IMR-90 (cell line): ENCODE results near the gene FAM78B. TPM values are rescaled to one million over a fixed set of nuclear protein-coding genes. Genes with fewer than 3 reads are reported as not detected.

ENCODE experiments used
- ATAC-seq: fragments of 200-7000 bp; cut with Tn5 transposase; 2 replicates; pipeline ENCODE4 v1.9.1; 2020; ENCODE audit warnings: low read depth, mild to moderate bottlenecking, moderate library complexity
- BruUV-seq: library from RNA; stranded (reverse); fragments of 400-500 nt; replicated peaks from 2 replicates; lab custom pipeline; 2021; lab: Mats Ljungman, UMichigan
- CTCF ChIA-PET: fragments of 300-600 bp; formaldehyde crosslinking; extraction: SDS; loops from one replicate; lab custom pipeline; 2021; ENCODE audit warnings: antibody characterized with exemption; lab: Yijun Ruan, JAX
- POLR2A ChIA-PET: fragments of 300-600 bp; sonication (Branson Sonifier 250); formaldehyde crosslinking; loops from one replicate; lab custom pipeline; 2022; ENCODE audit warnings: antibody characterized with exemption; ENCODE audit not compliant: unreplicated experiment; lab: Charles Lee
- DNase-seq: peaks from one replicate; pipeline ENCODE4 v3.0.0; 2013
- H2AFZ ChIP-seq: replicated peaks from 2 replicates; pipeline ENCODE3; 2013; ENCODE audit warnings: low read length, mild to moderate bottlenecking; ENCODE audit not compliant: poor library complexity
- H2AK5ac ChIP-seq: 2 replicates; pipeline ENCODE4 v1.6.1; 2013; ENCODE audit warnings: low read depth, low read length, inconsistent platforms
- H2AK9ac ChIP-seq: replicated peaks from 2 replicates; pipeline ENCODE3; 2013; ENCODE audit warnings: mild to moderate bottlenecking, low read depth, low read length, moderate library complexity; ENCODE audit not compliant: poor library complexity
- H2BK120ac ChIP-seq: 2 replicates; pipeline ENCODE4 v1.6.1; 2013; ENCODE audit warnings: low read depth, low read length, inconsistent platforms
- H2BK15ac ChIP-seq: 3 replicates; pipeline ENCODE4 v1.6.1; 2013; ENCODE audit warnings: low read depth, low read length, inconsistent platforms
- H2BK20ac ChIP-seq: 2 replicates; pipeline ENCODE4 v1.6.1; 2013; ENCODE audit warnings: low read depth, mild to moderate bottlenecking, inconsistent platforms, low read length, moderate library complexity
- H2BK5ac ChIP-seq: 2 replicates; pipeline ENCODE4 v1.6.1; 2013; ENCODE audit warnings: mild to moderate bottlenecking, low read depth, low read length, inconsistent platforms; ENCODE audit not compliant: poor library complexity, severe bottlenecking
- H3K14ac ChIP-seq: replicated peaks from 2 replicates; pipeline ENCODE4 v1.6.1; 2013; ENCODE audit warnings: low read depth, low read length, inconsistent platforms
- H3K18ac ChIP-seq: 2 replicates; pipeline ENCODE4 v1.6.1; 2013; ENCODE audit warnings: low read depth, low read length, control low read depth
- H3K23ac ChIP-seq: 2 replicates; pipeline ENCODE4 v1.6.1; 2013; ENCODE audit warnings: low read depth, low read length, inconsistent platforms
- H3K27ac ChIP-seq: 2 replicates; pipeline ENCODE4 v1.5.1; 2013; ENCODE audit warnings: mild to moderate bottlenecking, control low read depth, low read length; ENCODE audit not compliant: insufficient read depth
- H3K27me3 ChIP-seq: 2 replicates; pipeline ENCODE4 v1.6.1; 2013; ENCODE audit warnings: low read length; ENCODE audit not compliant: control insufficient read depth, insufficient read depth
- H3K36me3 ChIP-seq: 2 replicates; pipeline ENCODE4 v1.6.1; 2013; ENCODE audit warnings: low read length, mixed read lengths; ENCODE audit not compliant: control insufficient read depth, insufficient read depth
- H3K4ac ChIP-seq: 2 replicates; pipeline ENCODE4 v1.6.1; 2013; ENCODE audit warnings: low read depth, low read length, inconsistent platforms
- H3K4me1 ChIP-seq: 2 replicates; pipeline ENCODE4 v1.6.1; 2013; ENCODE audit warnings: low read length, mixed read lengths; ENCODE audit not compliant: control insufficient read depth, insufficient read depth
- H3K4me2 ChIP-seq: 2 replicates; pipeline ENCODE4 v1.6.1; 2013; ENCODE audit warnings: low read depth, mild to moderate bottlenecking, control low read depth, low read length, moderate library complexity
- H3K4me3 ChIP-seq: 2 replicates; pipeline ENCODE4 v1.5.1; 2013; ENCODE audit warnings: low read depth, mild to moderate bottlenecking, control low read depth, low read length, moderate library complexity; ENCODE audit not compliant: insufficient read depth
- H3K56ac ChIP-seq: 2 replicates; pipeline ENCODE4 v1.6.1; 2013; ENCODE audit warnings: low read length, inconsistent platforms; ENCODE audit not compliant: insufficient read depth; ENCODE audit errors: extremely low read depth
- H3K79me1 ChIP-seq, 2 experiments: 2 replicates each; pipeline ENCODE4 v1.6.1; 2013; ENCODE audit warnings: low read length in 2 of 2, inconsistent platforms in 1 of 2, low read depth in 1 of 2
- H3K9ac ChIP-seq: 2 replicates; pipeline ENCODE4 v1.6.1; 2013; ENCODE audit warnings: low read depth, low read length, control low read depth
- H3K9me1 ChIP-seq: 2 replicates; pipeline ENCODE4 v1.6.1; 2013; ENCODE audit warnings: low read length, inconsistent platforms; ENCODE audit not compliant: insufficient read depth
- H3K9me3 ChIP-seq: 2 replicates; pipeline ENCODE4 v1.6.1; 2013; ENCODE audit warnings: low read length; ENCODE audit not compliant: control insufficient read depth, insufficient read depth
- H4K20me1 ChIP-seq: 2 replicates; pipeline ENCODE4 v1.6.1; 2013; ENCODE audit warnings: low read length, inconsistent platforms; ENCODE audit not compliant: insufficient read depth
- H4K5ac ChIP-seq: 2 replicates; pipeline ENCODE4 v1.6.1; 2013; ENCODE audit warnings: mild to moderate bottlenecking, low read depth, low read length, control low read depth
- H4K8ac ChIP-seq, 2 experiments: 2 replicates each; pipeline ENCODE4 v1.6.1; 2013; ENCODE audit warnings: low read depth in 2 of 2, low read length in 2 of 2, control low read depth in 1 of 2, inconsistent platforms in 1 of 2
- H4K91ac ChIP-seq: 2 replicates; pipeline ENCODE4 v1.6.1; 2013; ENCODE audit warnings: low read depth, low read length, inconsistent platforms; ENCODE audit not compliant: insufficient read depth
- BHLHE40 ChIP-seq: fragments of 150-350 bp; IDR thresholded peaks from 2 replicates; pipeline ENCODE4 v1.6.1; 2016; ENCODE audit warnings: mild to moderate bottlenecking, low read depth, low read length
- CEBPB ChIP-seq: IDR thresholded peaks from 2 replicates; pipeline ENCODE4 v1.6.1; 2012; ENCODE audit warnings: low read depth, low read length, improper control_type of control experiment
- CHD1 ChIP-seq: IDR thresholded peaks from 2 replicates; pipeline ENCODE4 v1.6.1; 2012; ENCODE audit warnings: low read depth, low read length, improper control_type of control experiment
- CTCF ChIP-seq: conservative IDR thresholded peaks from 2 replicates; pipeline ENCODE4 v1.5.1; 2012; ENCODE audit warnings: mild to moderate bottlenecking, low read depth, low read length, improper control_type of control experiment
- ELK1 ChIP-seq: fragments of 150-350 bp; IDR thresholded peaks from 2 replicates; pipeline ENCODE4 v1.6.1; 2016; ENCODE audit warnings: low read depth, mild to moderate bottlenecking, low read length, moderate library complexity, borderline replicate concordance
- FOS ChIP-seq: fragments of 150-350 bp; IDR thresholded peaks from 2 replicates; pipeline ENCODE4 v1.6.1; 2016; ENCODE audit warnings: low read depth, low read length
- MAFK ChIP-seq: IDR thresholded peaks from 2 replicates; pipeline ENCODE4 v1.6.1; 2012; ENCODE audit warnings: low read depth, low read length, improper control_type of control experiment
- MXI1 ChIP-seq: IDR thresholded peaks from 2 replicates; pipeline ENCODE4 v1.6.1; 2012; ENCODE audit warnings: low read depth, mild to moderate bottlenecking, low read length, moderate library complexity, borderline replicate concordance
- NFE2L2 ChIP-seq: fragments of 150-350 bp; IDR thresholded peaks from 2 replicates; pipeline ENCODE4 v1.6.1; 2016; ENCODE audit warnings: low read depth, mild to moderate bottlenecking, low read length
- POLR2A ChIP-seq: IDR thresholded peaks from 2 replicates; pipeline ENCODE4 v1.6.1; 2012; ENCODE audit warnings: mild to moderate bottlenecking, low read depth, low read length
- RAD21 ChIP-seq: IDR thresholded peaks from 2 replicates; pipeline ENCODE4 v1.6.1; 2012; ENCODE audit warnings: low read length, improper control_type of control experiment
- RCOR1 ChIP-seq: IDR thresholded peaks from 2 replicates; pipeline ENCODE4 v1.6.1; 2012; ENCODE audit warnings: mild to moderate bottlenecking, low read length, improper control_type of control experiment; ENCODE audit not compliant: insufficient replicate concordance
- SMC3 ChIP-seq: fragments of 150-350 bp; IDR thresholded peaks from 2 replicates; pipeline ENCODE4 v1.6.1; 2016; ENCODE audit warnings: low read depth, mild to moderate bottlenecking, antibody characterized with exemption, low read length, moderate library complexity
- WGBS, 2 experiments: methylation state at CpG; one replicate each; pipeline versions ENCODE4 v1.1.5 to v1.1.7; 2013; ENCODE audit warnings: missing lambda C conversion rate in 2 of 2; ENCODE audit not compliant: insufficient read length in 1 of 2; ENCODE audit errors: extremely low coverage in 2 of 2; 5-methylcytosine and 5-hydroxymethylcytosine counted together
- dilution Hi-C: fragments of 300-500 bp; cut with HindIII; formaldehyde crosslinking; loops from one replicate; pipeline ENCODE4 v1.14.3; 2018; ENCODE audit warnings: low sequenced_read_pairs; ENCODE audit not compliant: unreplicated experiment
- in situ Hi-C: fragments of 300-500 bp; cut with MboI; formaldehyde crosslinking; loops from 3 replicates; pipeline ENCODE4 v1.14.3; 2019; ENCODE audit warnings: low sequenced_read_pairs, inconsistent platforms, mixed read lengths
- intact Hi-C: fragments of 100-400 bp; cut with micrococcal nuclease; formaldehyde crosslinking; loops from 2 replicates; pipeline ENCODE4 v1.10.0; 2022
- polyA plus RNA-seq, 3 experiments: library from polyadenylated mRNA; depleted of rRNA; stranded (reverse); fragments of >200 nt; gene quantifications; 2 replicates each; pipeline ENCODE4 v1.2.3, GENCODE V29; 2012; ENCODE audit warnings: low replicate concordance in 1 of 3
- total RNA-seq: library from RNA; depleted of rRNA; stranded (reverse); fragments of >200 nt; gene quantifications from 2 replicates; pipeline ENCODE4 v1.2.3, GENCODE V29; 2012

FAM78B gene
- total and polyA plus RNA-seq, 2 of the 4 experiments (the other 2 are of a cell fraction): under 0.01 to 0.12 TPM

- intact Hi-C loops: no loop called here
- in situ Hi-C loops: no loop called here
- H3K4me3 ChIP-seq: no peak overlapping the region
- no peak overlapping the region for H3K56ac ChIP-seq
- H3K9ac ChIP-seq: no peak overlapping the region
- no peak overlapping the region for H4K91ac ChIP-seq
- ChIA-PET CTCF (no interaction called here), POLR2A (no interaction called here)
- H2BK5ac ChIP-seq: no peak overlapping the region
- TF ChIP-seq BHLHE40 (no peak), NFE2L2 (no peak), MXI1 (no peak), RCOR1 (no peak), RAD21 (no peak), POLR2A (no peak), CEBPB (no peak), CTCF (no peak), CHD1 (no peak), ELK1 (no peak), MAFK (no peak), SMC3 (no peak), FOS (no peak)
- DNase-seq (no peak), ATAC-seq (no peak)
- H2BK20ac ChIP-seq: no peak overlapping the region
- H3K36me3 ChIP-seq: no peaks in the 10 kb centered on the region
- no peaks in the 10 kb centered on the region for H3K27me3 ChIP-seq
- H2AK5ac ChIP-seq: no peak overlapping the region
- no peaks in the 10 kb centered on the region for H4K20me1 ChIP-seq
- peaks cover 4% of the 10 kb centered on the region for H3K9me3 ChIP-seq
- no peak overlapping the region for H3K14ac ChIP-seq
- no peak overlapping the region for H2AK9ac ChIP-seq
- H4K5ac ChIP-seq: no peak overlapping the region
- H3K4me1 ChIP-seq: no peaks in the 10 kb centered on the region
- no peak overlapping the region for H3K4ac ChIP-seq
- no peak overlapping the region for H2BK15ac ChIP-seq
- dilution Hi-C loops: no loop called here
- H2AFZ ChIP-seq: no peak overlapping the region
- no peak overlapping the region for H3K18ac ChIP-seq
- no peaks in the 10 kb centered on the region for H3K9me1 ChIP-seq
- H3K4me2 ChIP-seq: no peak overlapping the region
- H2BK120ac ChIP-seq: no peak overlapping the region
- no TSS peak for BruUV-seq
- no CpG with 5 or more reads among the region's 2 CpGs for WGBS, 2 experiments
- H3K79me1 ChIP-seq: no peaks in the 10 kb centered on the region
- H3K23ac ChIP-seq: no peak overlapping the region
- H3K27ac ChIP-seq: no peak overlapping the region
- no peak overlapping the region for H4K8ac ChIP-seq
Observed at GRCh38 chr1:166152978-166153377, 13.8 kb downstream of the FAM78B start.
